ENCODE measurements around the gene DNMT3A. TPM values are rescaled to one million over a fixed set of nuclear protein-coding genes. Genes with fewer than 3 reads are reported as not detected.

Gene DNMT3A
- total and polyA plus RNA-seq, 2 of the 8 experiments (the other 6 are each of a cell fraction or from before 2014, with no cell fraction given): 33.6 to 178 TPM

DNA sequence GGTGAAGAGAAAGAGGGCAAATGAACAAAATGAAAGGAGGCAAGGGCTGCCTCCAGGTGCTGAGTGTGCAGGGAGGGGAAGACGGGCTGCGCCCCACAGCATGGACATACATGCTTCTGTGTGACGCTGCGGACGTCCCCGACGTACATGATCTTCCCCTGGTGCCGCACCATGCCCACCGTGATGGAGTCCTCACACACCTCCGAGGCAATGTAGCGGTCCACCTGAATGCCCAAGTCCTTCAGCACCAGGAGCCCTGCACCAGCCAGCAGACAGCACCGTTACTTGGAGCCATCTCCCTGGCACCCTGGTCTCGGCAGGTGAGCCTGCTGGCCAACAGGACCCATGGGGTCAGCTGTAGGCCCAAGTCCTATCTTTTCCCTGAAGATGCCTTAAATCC, 100.3 kb downstream of the DNMT3A start:
- Histone ChIP-seq H3K14ac (ENCODE audit: insufficient read length) (no peak overlapping the region), H3K18ac (ENCODE audit: extremely low read depth, low read length) (no peak overlapping the region), H3K23ac (ENCODE audit: insufficient read length) (no peak overlapping the region), H2AK5ac (ENCODE audit: low read depth, low read length) (no peak overlapping the region), H3K56ac (replicated peaks; ENCODE audit: insufficient read length, low read depth, low read length) (no peak overlapping the region), H3K27ac (ENCODE audit: low read depth, low read length) (no peak overlapping the region; the same call in 1 of the 2 replicates), H3K79me1 (ENCODE audit: low read depth, low read length) (no peaks in the 10 kb centered on the region; the same call in 1 of the 2 replicates), H2AFZ (ENCODE audit: low read length) (no peak overlapping the region), H2BK120ac (replicated peaks; ENCODE audit: low read depth, low read length) (no peak overlapping the region), H2BK15ac (ENCODE audit: low read length) (no peak overlapping the region), H3K4me2 (ENCODE audit: insufficient read depth in 1 of 2, low read depth in 2 of 2, low read length in 2 of 2) (no peak overlapping the region), H4K8ac (ENCODE audit: extremely low read depth, insufficient read depth, low read length) (no peak overlapping the region), H3K4me3 (ENCODE audit: extremely low read depth in 1 of 4, insufficient read depth in 2 of 4, low read depth in 3 of 4, low read length in 4 of 4) (no peak overlapping the region), H3K4ac (replicated peaks; ENCODE audit: insufficient read length, low read depth, low read length) (no peak overlapping the region), H3K79me2 (ENCODE audit: control insufficient read depth in 1 of 2, insufficient read depth in 2 of 2, low read length in 2 of 2) (no peaks in the 10 kb centered on the region; a peak in 1 of 4 replicates), H2BK5ac (ENCODE audit: low read depth, low read length) (no peak overlapping the region), H4K5ac (ENCODE audit: insufficient read length, low read depth, low read length) (no peak overlapping the region), H2BK12ac (ENCODE audit: low read depth, low read length) (no peak overlapping the region), H3K9ac (replicated peaks in 1 of 4; ENCODE audit: extremely low read depth in 1 of 4, low read depth in 3 of 4, low read length in 3 of 4) (no peak overlapping the region), H3K36me3 (ENCODE audit: control insufficient read depth in 2 of 4, insufficient read depth in 4 of 4, low read length in 3 of 4) (peaks cover 73 to 94% (median 92%) of the 10 kb centered on the region in 4 experiments), H4K91ac (replicated peaks; ENCODE audit: insufficient read length, low read length) (no peak overlapping the region), H3K9me3 (ENCODE audit: insufficient read depth in 2 of 2, low read depth in 1 of 2, low read length in 1 of 2) (no peaks in the 10 kb centered on the region), H4K20me1 (replicated peaks in 1 of 2; ENCODE audit: control insufficient read depth in 1 of 2, insufficient read depth in 2 of 2, low read length in 2 of 2) (peaks cover 18 to 29% of the 10 kb centered on the region in 2 experiments), H3K4me1 (replicated peaks in 1 of 4; ENCODE audit: control insufficient read depth in 3 of 4, insufficient read depth in 4 of 4, low read length in 3 of 4) (no peaks in the 10 kb centered on the region), H2BK20ac (ENCODE audit: low read length) (no peak overlapping the region), H3K23me2 (ENCODE audit: low read depth, low read length) (no peaks in the 10 kb centered on the region), H3K27me3 (replicated peaks in 1 of 4; ENCODE audit: control insufficient read depth in 3 of 4, extremely low read depth in 1 of 4, insufficient read depth in 3 of 4, low read length in 3 of 4) (no peaks in the 10 kb centered on the region)
- POLR2A ChIA-PET (ENCODE audit: partially characterized antibody): interaction anchor here (2.4 to 9.5 kb wide), 3 partner anchors 9 to 19 kb away, joined by 7 to 154 read pairs (median 135); no protein-coding TSS in a partner anchor
- DNase-seq (ENCODE audit: low read depth in 1 of 2, low spot score in 2 of 2) (no peak), FAIRE-seq (no peak)
- 98% methylated on average over 13 of the region's 13 CpGs; no CpG with 5 or more reads in 1 of the 2 experiments for WGBS, 2 experiments (ENCODE audit: extremely low coverage in 1 of 2, insufficient coverage in 1 of 2, insufficient read length in 1 of 2, insufficient replicate concordance in 2 of 2, low coverage in 1 of 2, low lambda C conversion rate in 2 of 2, missing lambda C conversion rate in 1 of 2)
- CTCF ChIA-PET (ENCODE audit: partially characterized antibody): interaction anchor here (1.5 to 7.0 kb wide), 4 partner anchors 11 to 70 kb away, joined by 3 to 66 read pairs (median 10); no protein-coding TSS in a partner anchor
- TF ChIP-seq ZNF274 (IDR thresholded peaks at IDR 0.05; ENCODE audit: borderline replicate concordance, extremely low read depth, low read length): no peak
- no peak for TF ChIP-seq HDAC6 (IDR thresholded peaks at IDR 0.05; ENCODE audit: low read depth, low read length)
- TF ChIP-seq SP4 (IDR thresholded peaks at IDR 0.05; ENCODE audit: low read length): no peak
- no peak for TF ChIP-seq SIX5 (IDR thresholded peaks at IDR 0.05; ENCODE audit: low read depth, low read length)
- TF ChIP-seq SRF (IDR thresholded peaks at IDR 0.05; ENCODE audit: low read depth, low read length): no peak
- TF ChIP-seq, protein P1, sequence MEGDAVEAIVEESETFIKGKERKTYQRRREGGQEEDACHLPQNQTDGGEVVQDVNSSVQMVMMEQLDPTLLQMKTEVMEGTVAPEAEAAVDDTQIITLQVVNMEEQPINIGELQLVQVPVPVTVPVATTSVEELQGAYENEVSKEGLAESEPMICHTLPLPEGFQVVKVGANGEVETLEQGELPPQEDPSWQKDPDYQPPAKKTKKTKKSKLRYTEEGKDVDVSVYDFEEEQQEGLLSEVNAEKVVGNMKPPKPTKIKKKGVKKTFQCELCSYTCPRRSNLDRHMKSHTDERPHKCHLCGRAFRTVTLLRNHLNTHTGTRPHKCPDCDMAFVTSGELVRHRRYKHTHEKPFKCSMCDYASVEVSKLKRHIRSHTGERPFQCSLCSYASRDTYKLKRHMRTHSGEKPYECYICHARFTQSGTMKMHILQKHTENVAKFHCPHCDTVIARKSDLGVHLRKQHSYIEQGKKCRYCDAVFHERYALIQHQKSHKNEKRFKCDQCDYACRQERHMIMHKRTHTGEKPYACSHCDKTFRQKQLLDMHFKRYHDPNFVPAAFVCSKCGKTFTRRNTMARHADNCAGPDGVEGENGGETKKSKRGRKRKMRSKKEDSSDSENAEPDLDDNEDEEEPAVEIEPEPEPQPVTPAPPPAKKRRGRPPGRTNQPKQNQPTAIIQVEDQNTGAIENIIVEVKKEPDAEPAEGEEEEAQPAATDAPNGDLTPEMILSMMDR (IDR thresholded peaks at IDR 0.05; ENCODE audit: control extremely low read depth in 1 of 3, insufficient read depth in 1 of 3, low read depth in 1 of 3, low read length in 3 of 3): no peak
- no peak for TF ChIP-seq SP1 (IDR thresholded peaks at IDR 0.05; ENCODE audit: low read depth, low read length)
- no peak for TF ChIP-seq RFX5 (IDR thresholded peaks at IDR 0.05; ENCODE audit: borderline replicate concordance, low read depth, low read length)
- no peak for TF ChIP-seq EGR1 (IDR thresholded peaks at IDR 0.05; ENCODE audit: borderline replicate concordance, low read depth, low read length)
- no peak for TF ChIP-seq KDM4A (IDR thresholded peaks at IDR 0.05; ENCODE audit: low read depth, low read length, severe bottlenecking)
- no peak for TF ChIP-seq CBX8 (IDR thresholded peaks at IDR 0.05; ENCODE audit: borderline replicate concordance, low read depth, low read length)
- TF ChIP-seq FOSL1 (IDR thresholded peaks at IDR 0.05; ENCODE audit: insufficient read depth, low read depth, low read length): no peak
